GM12892 (cell line): ENCODE measurements around the gene MYH1.

Experiments
- DNase-seq: peaks from one replicate; pipeline ENCODE4 v3.0.0; 2011; ENCODE audit not compliant: insufficient read length
- FAIRE-seq: peaks from 2 replicates; lab custom pipeline; 2011; peaks lifted over from hg19 to GRCh38; lab: Jason Lieb, UNC
- POLR2A ChIP-seq: IDR thresholded peaks from 2 replicates; pipeline ENCODE4 v1.6.1; 2011; ENCODE audit warnings: low read depth, low read length, control low read depth
- POLR2AphosphoS5 ChIP-seq: IDR thresholded peaks from 2 replicates; pipeline ENCODE4 v1.6.1; 2011; ENCODE audit warnings: low read depth, low read length, control low read depth
- TAF1 ChIP-seq: IDR thresholded peaks from 2 replicates; pipeline ENCODE4 v1.6.1; 2011; ENCODE audit warnings: low read depth, mild to moderate bottlenecking, control low read depth, low read length, borderline replicate concordance

The MYH1 gene

GRCh38 chr17:10526517-10526916 lies 8.2 kb upstream of the MYH1 start:
- DNase-seq (no peak), FAIRE-seq (no peak)
- TF ChIP-seq TAF1 (no peak), POLR2AphosphoS5 (no peak), POLR2A (no peak)

GRCh38 chr17:10523064-10523463 lies 4.7 kb upstream of the MYH1 start:
- FAIRE-seq: no peak
- TF ChIP-seq POLR2AphosphoS5 (no peak), POLR2A (no peak), TAF1 (no peak)
- DNase-seq: no peak

- DNase-seq (no peak), FAIRE-seq (no peak)
- no peak for TF ChIP-seq POLR2AphosphoS5
- no peak for TF ChIP-seq TAF1
- no peak for TF ChIP-seq POLR2A
These were observed 3.6 kb upstream of the MYH1 start for GRCh38 chr17:10521949-10522348.

- TF ChIP-seq TAF1 (no peak), POLR2A (no peak), POLR2AphosphoS5 (no peak)
- no peak for DNase-seq
- no peak for FAIRE-seq
These were observed 1.7 kb downstream of the MYH1 start for GRCh38 chr17:10516638-10517037.

DNA sequence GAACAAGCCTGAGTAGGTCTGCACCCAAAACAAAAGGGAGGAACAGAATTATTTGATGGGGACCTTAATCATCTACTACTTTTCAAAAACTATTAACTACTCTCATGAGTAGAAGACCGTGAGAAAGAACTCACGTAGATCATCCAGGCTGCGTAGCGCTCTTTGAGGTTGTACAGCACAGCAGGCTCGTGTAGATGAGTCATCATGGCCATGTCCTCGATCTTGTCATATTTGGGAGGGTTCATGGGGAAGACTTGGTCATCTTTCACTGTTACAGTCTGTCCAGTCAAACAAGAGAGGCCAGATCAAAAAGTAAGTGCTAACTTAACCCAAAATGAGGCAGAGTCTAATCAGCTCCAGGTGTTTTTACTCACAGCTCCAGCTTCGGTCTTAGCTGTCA lies 2.3 kb downstream of the MYH1 start:
- TF ChIP-seq POLR2AphosphoS5: no peak
- no peak for TF ChIP-seq POLR2A
- TF ChIP-seq TAF1: no peak
- DNase-seq (no peak), FAIRE-seq (no peak)

GRCh38 chr17:10513299-10514067 lies 4.9 kb downstream of the MYH1 start:
- TF ChIP-seq TAF1: no peak
- TF ChIP-seq POLR2AphosphoS5: no peak
- no peak for TF ChIP-seq POLR2A
- DNase-seq (no peak), FAIRE-seq (no peak)

GRCh38 chr17:10512856-10513255 lies 5.5 kb downstream of the MYH1 start:
- DNase-seq (no peak), FAIRE-seq (no peak)
- no peak for TF ChIP-seq POLR2A
- TF ChIP-seq TAF1: no peak
- no peak for TF ChIP-seq POLR2AphosphoS5

GRCh38 chr17:10499950-10500349 lies 18.4 kb downstream of the MYH1 start:
- no peak for TF ChIP-seq POLR2AphosphoS5
- TF ChIP-seq TAF1: no peak
- no peak for TF ChIP-seq POLR2A
- DNase-seq: no peak
- no peak for FAIRE-seq

- FAIRE-seq (no peak), DNase-seq (no peak)
- TF ChIP-seq TAF1 (no peak), POLR2AphosphoS5 (no peak), POLR2A (no peak)
These were observed 26.3 kb downstream of the MYH1 start for GRCh38 chr17:10492004-10492403.

GRCh38 chr17:10482252-10482651 lies 36.1 kb downstream of the MYH1 start:
- no peak for DNase-seq
- FAIRE-seq: no peak
- no peak for TF ChIP-seq POLR2AphosphoS5
- TF ChIP-seq TAF1: no peak
- TF ChIP-seq POLR2A: no peak

DNA sequence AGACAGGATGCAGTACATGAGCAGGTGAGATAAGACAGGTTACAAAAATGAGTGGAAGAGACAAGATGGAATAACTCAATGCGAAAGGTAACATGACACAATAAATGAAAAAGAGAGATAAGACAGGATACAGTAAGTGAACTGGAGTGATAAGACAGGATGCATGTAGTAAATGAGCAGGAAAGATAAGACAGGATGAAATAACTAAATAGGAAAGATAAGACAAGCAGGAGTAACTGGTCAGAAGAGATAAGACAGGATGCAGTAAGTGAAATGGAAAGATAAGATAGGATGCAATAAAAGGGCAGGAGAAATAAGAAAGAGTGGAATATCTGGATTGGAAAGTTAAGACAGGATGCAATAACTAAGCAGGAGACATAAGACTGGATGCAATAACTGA lies 40.6 kb downstream of the MYH1 start:
- FAIRE-seq: no peak
- no peak for DNase-seq
- TF ChIP-seq POLR2AphosphoS5 (no peak), TAF1 (no peak), POLR2A (no peak)

GRCh38 chr17:10474536-10474935 lies 43.8 kb downstream of the MYH1 start:
- FAIRE-seq (no peak), DNase-seq (no peak)
- no peak for TF ChIP-seq TAF1
- no peak for TF ChIP-seq POLR2AphosphoS5
- TF ChIP-seq POLR2A: no peak

DNA sequence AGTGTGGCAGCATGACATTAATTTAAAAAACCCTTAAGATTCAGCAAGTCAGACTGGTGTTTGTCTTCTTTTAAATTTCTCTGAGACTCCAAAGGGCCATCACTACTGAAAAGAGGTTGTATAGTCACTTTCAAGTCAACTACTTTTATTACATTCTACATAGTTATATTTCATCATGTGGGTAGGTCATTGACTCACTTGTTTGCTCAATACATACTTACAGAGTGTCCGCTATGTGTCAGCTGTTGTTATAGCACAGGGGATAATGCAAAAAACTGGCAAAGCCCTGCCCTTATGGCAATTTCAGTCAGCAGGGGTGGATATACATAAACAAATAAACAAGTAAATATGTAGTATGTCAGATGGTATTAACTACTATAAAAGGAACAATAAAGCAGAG lies 46.5 kb downstream of the MYH1 start:
- FAIRE-seq (no peak), DNase-seq (no peak)
- TF ChIP-seq TAF1: no peak
- TF ChIP-seq POLR2AphosphoS5: no peak
- no peak for TF ChIP-seq POLR2A

DNA sequence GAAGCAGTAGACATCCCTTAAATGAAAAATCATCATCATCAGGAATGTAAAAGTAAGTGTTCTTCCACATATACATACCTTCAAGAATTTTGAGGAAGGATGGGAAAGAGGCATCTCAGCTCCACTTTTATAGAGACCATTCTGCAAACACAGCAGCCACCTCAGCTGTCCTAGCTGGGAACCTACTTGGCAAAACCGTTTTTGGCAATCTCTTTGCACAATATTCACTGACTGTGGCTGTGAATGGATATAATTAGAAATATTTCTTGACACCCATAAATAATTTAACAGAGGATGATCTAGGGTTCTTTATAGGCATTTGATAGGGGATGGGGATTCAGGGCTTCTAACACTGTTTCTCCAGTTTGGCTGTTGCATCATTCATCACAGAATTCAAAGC lies 48.9 kb downstream of the MYH1 start, which contains the start of gene MYH4:
MYH4 (minus strand) TSS at position 101 of the 400 bp plus-strand sequence. CDS start 2,814 bp downstream, outside the sequence.
- no peak for FAIRE-seq
- DNase-seq: no peak
- TF ChIP-seq POLR2A (no peak), POLR2AphosphoS5 (no peak), TAF1 (no peak)
